ENCODE measurements around the gene EGFL7.

Gene EGFL7

GRCh38 chr9:136656183-136656738 is 6.5 kb upstream of the EGFL7 start:
- no peak overlapping the region for H3K27ac ChIP-seq
- TF ChIP-seq ZFX (IDR thresholded peaks at IDR 0.05) (no peak), CTCF (conservative IDR thresholded peaks at IDR 0.05) (no peak)

GRCh38 chr9:136656795-136657611 is 5.7 kb upstream of the EGFL7 start:
- no peak for TF ChIP-seq ZFX (IDR thresholded peaks at IDR 0.05)
- TF ChIP-seq CTCF (conservative IDR thresholded peaks at IDR 0.05) = no peak
- H3K27ac ChIP-seq = no peak overlapping the region

DNA sequence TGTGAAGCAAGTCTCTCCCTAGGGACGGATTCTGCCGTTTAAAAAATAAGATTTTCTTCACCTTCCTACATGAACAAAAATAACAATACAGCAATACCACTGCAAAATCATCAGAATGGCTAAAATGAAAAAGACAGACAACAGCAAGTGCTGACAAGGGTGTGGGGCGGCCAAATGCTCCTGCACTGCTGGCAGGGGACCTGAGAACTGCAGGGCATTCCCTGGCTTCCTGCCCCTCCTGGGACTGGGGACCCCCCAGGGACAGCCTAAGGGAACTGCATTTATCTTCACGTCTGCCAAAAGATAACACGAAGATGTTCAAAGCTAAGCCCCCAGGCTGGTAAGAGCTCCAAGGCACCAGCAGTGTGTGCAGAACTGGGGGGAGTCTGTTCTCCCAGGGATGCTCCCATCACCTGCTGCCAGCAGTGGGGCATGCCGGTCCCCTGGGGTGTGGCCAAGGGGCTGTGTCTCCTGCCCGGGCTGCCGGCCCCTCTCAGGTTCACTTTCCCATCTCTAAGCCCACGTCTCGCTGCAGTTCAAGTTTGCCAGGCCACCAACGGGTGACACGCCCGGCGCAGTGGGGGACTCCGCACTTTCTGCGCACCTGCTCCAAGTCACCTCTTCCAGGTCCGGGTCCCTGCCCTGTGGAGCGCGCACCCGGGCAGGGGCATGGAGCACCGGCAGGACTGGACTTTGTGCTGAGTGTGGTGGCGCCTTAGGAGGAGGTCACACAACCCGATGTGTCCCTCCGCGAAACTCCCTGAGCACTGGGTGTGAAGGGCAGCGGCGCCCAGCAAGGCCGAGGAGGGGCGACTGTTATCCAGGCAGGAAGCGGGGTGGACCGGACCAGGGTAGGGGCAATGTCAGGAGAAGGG is 4.5 kb upstream of the EGFL7 start:
- H3K27ac ChIP-seq = no peak overlapping the region
- TF ChIP-seq ZFX (IDR thresholded peaks at IDR 0.05) (no peak), CTCF (conservative IDR thresholded peaks at IDR 0.05) (no peak)

DNA sequence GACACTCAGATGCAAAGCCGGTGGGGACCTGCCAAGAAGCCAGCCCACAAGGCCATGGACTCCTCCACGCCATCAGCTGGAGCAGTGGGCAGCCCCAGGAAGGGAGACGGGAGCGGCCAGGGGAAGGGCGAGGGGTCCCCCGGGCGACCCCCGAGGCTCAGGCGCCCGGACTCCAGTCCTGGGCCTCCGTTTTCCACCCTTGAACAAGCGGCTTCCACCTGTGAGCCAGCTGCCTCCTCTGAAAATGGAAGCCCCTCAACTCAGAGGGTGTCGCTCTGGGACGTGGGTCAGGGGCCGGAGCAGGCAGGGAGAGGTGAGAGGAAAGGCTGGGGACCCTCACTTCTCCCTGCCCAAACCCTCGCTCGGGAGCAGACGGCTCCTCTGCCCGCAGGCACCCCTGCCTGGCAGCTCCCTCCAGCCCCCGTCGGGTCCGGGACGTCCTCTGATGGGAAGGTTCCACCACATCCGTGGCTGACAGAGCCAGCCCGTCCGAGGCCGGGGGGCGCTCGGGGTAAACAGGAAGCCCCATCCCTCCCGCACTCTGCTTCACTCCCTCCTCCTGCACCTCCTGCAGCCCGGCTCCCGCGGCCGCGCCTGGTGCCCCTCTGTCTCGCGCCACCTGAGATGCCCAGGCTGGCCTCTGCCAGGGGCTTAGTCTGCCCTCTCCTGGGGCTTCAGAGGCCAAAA is 3.7 kb upstream of the EGFL7 start:
- TF ChIP-seq CTCF (conservative IDR thresholded peaks at IDR 0.05) (no peak), ZFX (IDR thresholded peaks at IDR 0.05) (no peak)
- no peak overlapping the region for H3K27ac ChIP-seq

DNA sequence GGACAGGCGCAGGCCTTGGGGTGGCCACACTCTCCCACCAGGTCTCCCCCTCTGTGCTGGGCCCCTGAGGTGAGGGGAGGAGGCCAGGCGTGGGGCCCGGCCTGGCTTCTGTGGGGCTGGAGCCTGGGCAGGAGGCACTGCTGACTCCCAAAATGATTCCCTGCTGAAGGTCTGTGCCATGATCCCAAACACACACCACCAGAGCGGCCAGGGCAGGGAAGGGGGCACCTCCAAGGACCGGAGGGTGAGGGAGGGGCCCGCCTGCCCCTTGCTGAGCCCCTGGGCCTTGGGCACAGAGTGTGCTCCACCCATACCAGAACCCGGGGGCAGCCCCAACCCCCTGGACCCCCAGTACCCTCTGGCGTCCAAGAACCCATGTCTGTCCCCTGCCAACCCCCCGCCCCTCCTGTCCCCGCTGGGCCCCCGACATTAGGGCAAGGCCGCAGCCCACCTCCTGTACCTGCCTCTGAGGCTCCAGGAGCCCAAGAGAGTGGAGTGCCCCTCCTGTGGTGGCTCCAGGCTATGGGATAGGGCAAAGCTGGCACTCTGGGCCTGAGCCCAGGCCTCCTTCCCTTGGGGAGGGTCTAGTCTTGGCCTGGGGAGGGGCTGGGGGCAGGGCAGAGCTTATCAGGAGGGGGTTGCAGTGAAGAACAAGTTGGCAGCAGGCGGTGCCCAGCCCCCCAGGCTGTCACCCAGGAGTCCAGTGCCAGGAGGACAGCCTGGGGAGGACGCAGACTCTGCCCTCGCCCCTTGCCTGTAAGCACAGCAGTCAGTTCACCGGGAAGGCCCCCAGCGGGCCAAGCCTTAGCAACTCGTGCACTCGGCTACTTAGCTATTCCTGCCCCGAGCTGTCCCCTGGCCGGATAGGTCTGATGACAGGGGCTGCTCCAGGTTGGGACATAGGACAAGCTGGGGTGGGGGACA is 2.6 kb upstream of the EGFL7 start:
- TF ChIP-seq CTCF (conservative IDR thresholded peaks at IDR 0.05) (no peak), ZFX (IDR thresholded peaks at IDR 0.05) (no peak)

GRCh38 chr9:136660971-136661550 is 1.7 kb upstream of the EGFL7 start:
- no peak overlapping the region for H3K27ac ChIP-seq
- TF ChIP-seq ZFX (IDR thresholded peaks at IDR 0.05) (no peak), CTCF (conservative IDR thresholded peaks at IDR 0.05) (no peak)

More for the DNA sequence above, 2.6 kb upstream of the EGFL7 start:
- no peak overlapping the region for H3K27ac ChIP-seq
